RWPE1 (cell line): ENCODE results near the gene TNFRSF6B.
A peak's percentile ranks its signal among the peaks of the same experiment; 100 is the strongest.

Experiments used
- CTCF ChIA-PET: fragments of 350-600 bp; sonication (Branson Sonifier 250); formaldehyde crosslinking; extraction: SDS; loops from one replicate; lab custom pipeline; 2021; lab: Yijun Ruan, JAX
- POLR2A ChIA-PET: fragments of 400-600 bp; formaldehyde crosslinking; extraction: SDS; loops from one replicate; lab custom pipeline; 2020; ENCODE audit warnings: antibody characterized with exemption; ENCODE audit not compliant: low non-redundant PET; lab: Yijun Ruan, JAX
- DNase-seq: peaks from one replicate; pipeline ENCODE4 v3.0.0; 2012; ENCODE audit warnings: low spot score
- H3K27ac ChIP-seq: fragments of 450-650 bp; 2 replicates; pipeline ENCODE4 v1.5.1; 2017
- CTCF ChIP-seq: fragments of 450-650 bp; conservative IDR thresholded peaks from 2 replicates; pipeline ENCODE4 v1.5.1; 2017; ENCODE audit warnings: low read depth, mild to moderate bottlenecking

Gene TNFRSF6B

GRCh38 chr20:63678071-63678470 lies 18.4 kb upstream of the TNFRSF6B start:
- POLR2A ChIA-PET, result no interaction called here
- CTCF ChIA-PET, result interaction anchor here (0.5 to 0.6 kb wide), 2 partner anchors 71 to 319 kb away, joined by 3 read pairs; no protein-coding TSS in a partner anchor
- TF ChIP-seq CTCF, result no peak
- peak overlapping the region; percentile 48 for H3K27ac ChIP-seq
- no peak for DNase-seq

- POLR2A ChIA-PET, result no interaction called here
- DNase-seq, result no peak
- CTCF ChIA-PET, result interaction anchor here (0.5 to 0.7 kb wide), 2 partner anchors 10 to 318 kb away, joined by 3 read pairs; no protein-coding TSS in a partner anchor
Observed at GRCh38 chr20:63678667-63679465, 17.6 kb upstream of the TNFRSF6B start.

GRCh38 chr20:63679799-63680305 lies 16.6 kb upstream of the TNFRSF6B start:
- peak overlapping the region; percentile 89 for H3K27ac ChIP-seq
- ChIA-PET CTCF (interaction anchor here (0.6 to 1.4 kb wide), 4 partner anchors 11 to 142 kb away, joined by 3 to 4 read pairs (median 3); partner anchors contain the start of gene PTK6), POLR2A (interaction anchor here (0.5 kb wide), 1 partner anchor 12 kb away, joined by 3 read pairs; no protein-coding TSS in a partner anchor)
- DNase-seq, result no peak
- TF ChIP-seq CTCF, result no peak

More at GRCh38 chr20:63678667-63679465, 17.6 kb upstream of the TNFRSF6B start:
- peak overlapping the region; percentile 89 for H3K27ac ChIP-seq
- TF ChIP-seq CTCF, result no peak

GRCh38 chr20:63680427-63680826 lies 16.0 kb upstream of the TNFRSF6B start:
- ChIA-PET CTCF (interaction anchor here (0.6 to 1.4 kb wide), 3 partner anchors 12 to 142 kb away, joined by 3 to 4 read pairs (median 3); partner anchors contain the start of gene PTK6), POLR2A (interaction anchor here (0.5 kb wide), 1 partner anchor 12 kb away, joined by 3 read pairs; no protein-coding TSS in a partner anchor)
- DNase-seq, result no peak
- no peak for TF ChIP-seq CTCF
- H3K27ac ChIP-seq, result peak overlapping the region; percentile 89

GRCh38 chr20:63680857-63681608 lies 15.4 kb upstream of the TNFRSF6B start:
- POLR2A ChIA-PET, result interaction anchor here (1.2 to 1.8 kb wide), 2 partner anchors 16 to 18 kb away, joined by 3 to 8 read pairs; no protein-coding TSS in a partner anchor

More at GRCh38 chr20:63680857-63681608, 15.4 kb upstream of the TNFRSF6B start:
- no peak for TF ChIP-seq CTCF
- CTCF ChIA-PET, result interaction anchor here (0.5 to 1.4 kb wide), 3 partner anchors 143 to 359 kb away, joined by 3 to 4 read pairs (median 3); partner anchors contain the start of gene PTK6
- no peak for DNase-seq
- H3K27ac ChIP-seq, result peak overlapping the region; percentile 89
